Measurements from ENCODE around the gene MYLK.

- TF ChIP-seq CTCF (IDR thresholded peaks at IDR 0.05; ENCODE audit: low read depth, low read length, missing input control) (no peak), RAD21 (IDR thresholded peaks at IDR 0.05) (no peak)
Observed at GRCh38 chr3:123818324-123818920, 65.7 kb downstream of the MYLK start.

All from liver (tissue), 3 donors.